ENCODE results near the gene VAMP2.

The VAMP2 gene

GRCh38 chr17:8156246-8156992 is 6.3 kb downstream of the VAMP2 start:
- Histone ChIP-seq H3K4me2 (ENCODE audit: low read length) (peak overlapping the region; percentile 99), H3K4me1 (ENCODE audit: low read length) (peaks cover 24% of the 10 kb centered on the region), H3K4me3 (ENCODE audit: low read length) (peak overlapping the region; percentile 84), H4K20me1 (ENCODE audit: insufficient read depth, low read length) (peaks cover 1% of the 10 kb centered on the region; the same call in 1 of the 2 replicates), H3K27ac (ENCODE audit: low read length) (peak overlapping the region; percentile 78), H3K9me3 (ENCODE audit: insufficient read depth, low read length) (no peaks in the 10 kb centered on the region), H2AFZ (ENCODE audit: low read depth, low read length) (no peak overlapping the region), H3K36me3 (replicated peaks; ENCODE audit: low read depth, low read length) (peaks cover 7% of the 10 kb centered on the region), H3K79me2 (ENCODE audit: low read length) (peaks cover 12% of the 10 kb centered on the region), H3K9ac (ENCODE audit: low read length) (peak overlapping the region; percentile 77), H3K27me3 (ENCODE audit: low read depth, low read length) (no peaks in the 10 kb centered on the region)
- no peak for TF ChIP-seq CTCF (IDR thresholded peaks at IDR 0.05; ENCODE audit: low read depth, low read length)
- no peak for TF ChIP-seq EZH2phosphoT487 (IDR thresholded peaks at IDR 0.05; ENCODE audit: low read depth)

GRCh38 chr17:8155996-8156245 is 6.8 kb downstream of the VAMP2 start:
- TF ChIP-seq CTCF (IDR thresholded peaks at IDR 0.05; ENCODE audit: low read depth, low read length), result no peak
- TF ChIP-seq EZH2phosphoT487 (IDR thresholded peaks at IDR 0.05; ENCODE audit: low read depth), result no peak
- Histone ChIP-seq H3K27me3 (ENCODE audit: low read depth, low read length) (no peaks in the 10 kb centered on the region), H3K9me3 (ENCODE audit: insufficient read depth, low read length) (no peaks in the 10 kb centered on the region), H4K20me1 (ENCODE audit: insufficient read depth, low read length) (no peaks in the 10 kb centered on the region), H3K4me1 (ENCODE audit: low read length) (peaks cover 20% of the 10 kb centered on the region), H3K4me2 (ENCODE audit: low read length) (peak overlapping the region; percentile 83), H2AFZ (ENCODE audit: low read depth, low read length) (no peak overlapping the region), H3K36me3 (replicated peaks; ENCODE audit: low read depth, low read length) (peaks cover 7% of the 10 kb centered on the region), H3K4me3 (ENCODE audit: low read length) (peak overlapping the region; percentile 84), H3K79me2 (ENCODE audit: low read length) (peaks cover 11% of the 10 kb centered on the region; the same call in 1 of the 2 replicates), H3K27ac (ENCODE audit: low read length) (no peak overlapping the region), H3K9ac (ENCODE audit: low read length) (peak overlapping the region; percentile 17; the same call in 1 of the 2 replicates)

GRCh38 chr17:8155231-8155995 is 7.3 kb downstream of the VAMP2 start:
- Histone ChIP-seq H2AFZ (ENCODE audit: low read depth, low read length) (no peak overlapping the region), H3K9me3 (ENCODE audit: insufficient read depth, low read length) (no peaks in the 10 kb centered on the region), H3K4me3 (ENCODE audit: low read length) (peak overlapping the region; percentile 84), H4K20me1 (ENCODE audit: insufficient read depth, low read length) (no peaks in the 10 kb centered on the region), H3K27me3 (ENCODE audit: low read depth, low read length) (no peaks in the 10 kb centered on the region), H3K9ac (ENCODE audit: low read length) (peak overlapping the region; percentile 17; the same call in 1 of the 2 replicates), H3K36me3 (replicated peaks; ENCODE audit: low read depth, low read length) (peaks cover 7% of the 10 kb centered on the region), H3K27ac (ENCODE audit: low read length) (no peak overlapping the region), H3K4me2 (ENCODE audit: low read length) (peak overlapping the region; percentile 83), H3K79me2 (ENCODE audit: low read length) (peaks cover 16% of the 10 kb centered on the region; the same call in 1 of the 2 replicates), H3K4me1 (ENCODE audit: low read length) (peaks cover 23% of the 10 kb centered on the region)
- TF ChIP-seq EZH2phosphoT487 (IDR thresholded peaks at IDR 0.05; ENCODE audit: low read depth), result no peak
- no peak for TF ChIP-seq CTCF (IDR thresholded peaks at IDR 0.05; ENCODE audit: low read depth, low read length)

- Histone ChIP-seq H4K20me1 (ENCODE audit: insufficient read depth, low read length) (no peaks in the 10 kb centered on the region), H3K4me2 (ENCODE audit: low read length) (peak overlapping the region; percentile 83), H3K27ac (ENCODE audit: low read length) (no peak overlapping the region), H3K9me3 (ENCODE audit: insufficient read depth, low read length) (no peaks in the 10 kb centered on the region), H3K9ac (ENCODE audit: low read length) (no peak overlapping the region), H3K79me2 (ENCODE audit: low read length) (peaks cover 12% of the 10 kb centered on the region; the same call in 1 of the 2 replicates), H3K4me3 (ENCODE audit: low read length) (peak overlapping the region; percentile 49; the same call in 1 of the 2 replicates), H2AFZ (ENCODE audit: low read depth, low read length) (no peak overlapping the region), H3K27me3 (ENCODE audit: low read depth, low read length) (no peaks in the 10 kb centered on the region), H3K4me1 (ENCODE audit: low read length) (peaks cover 23% of the 10 kb centered on the region), H3K36me3 (replicated peaks; ENCODE audit: low read depth, low read length) (peaks cover 5% of the 10 kb centered on the region)
- TF ChIP-seq EZH2phosphoT487 (IDR thresholded peaks at IDR 0.05; ENCODE audit: low read depth), result no peak
- no peak for TF ChIP-seq CTCF (IDR thresholded peaks at IDR 0.05; ENCODE audit: low read depth, low read length)
Observed at GRCh38 chr17:8154608-8155155, 8.1 kb downstream of the VAMP2 start.

Data from OCI-LY3 (cell line).